Thyroid gland (tissue), 4 donors: ENCODE data around the gene HOXB7.

ENCODE experiments used
- CTCF ChIP-seq, 6 experiments: fragments of 200-600 bp in 3 of 6; fragments of 450-650 bp in 3 of 6; sonication (generic) in 3 of 6; IDR thresholded peaks; one replicate each; pipeline ENCODE4 v1.5.1; 2016 to 2019; ENCODE audit warnings: antibody characterized with exemption in 6 of 6, mild to moderate bottlenecking in 2 of 6, inconsistent platforms in 1 of 6, moderate library complexity in 1 of 6
- POLR2A ChIP-seq, 2 donors: fragments of 450-650 bp; IDR thresholded peaks; one replicate each; pipeline ENCODE4 v1.6.1; 2017; ENCODE audit warnings: antibody characterized with exemption in 2 of 2, mild to moderate bottlenecking in 2 of 2, moderate library complexity in 1 of 2

- TF ChIP-seq CTCF (IDR thresholded peaks at IDR 0.05): no peak
- TF ChIP-seq POLR2A (IDR thresholded peaks at IDR 0.05): no peak
These were observed 32.8 kb upstream of the HOXB7 start for GRCh38 chr17:48643697-48644012.
